HFF-Myc (cell line): ENCODE measurements around the gene KIAA1671.
"Not testable (repeated sequence)": the region's sequence is repeated elsewhere in the genome, so short reads cannot be mapped to it uniquely, and the experiment has no call there.

Source experiments
- DNase-seq: peaks from one replicate; pipeline ENCODE4 v3.0.0-alpha.2; 2011; ENCODE audit warnings: low read depth; ENCODE audit errors: extremely low read depth
- H3K4me3 ChIP-seq: replicated peaks from 2 replicates; pipeline ENCODE4 v1.5.1; 2011; ENCODE audit warnings: low read depth, mild to moderate bottlenecking, control low read depth, low read length
- CTCF ChIP-seq: IDR thresholded peaks from 2 replicates; pipeline ENCODE4 v1.5.1; 2012; ENCODE audit warnings: mild to moderate bottlenecking, low read depth, low read length, control low read depth; ENCODE audit errors: missing control alignments

The KIAA1671 gene

GRCh38 chr22:25213221-25213620 lies 260.7 kb downstream of the KIAA1671 start:
- no peak overlapping the region for H3K4me3 ChIP-seq
- no peak for TF ChIP-seq CTCF
- DNase-seq, result no peak

- DNase-seq, result no peak
- no peak for TF ChIP-seq CTCF
- no peak overlapping the region for H3K4me3 ChIP-seq
Observed at GRCh38 chr22:25216230-25216629, 263.7 kb downstream of the KIAA1671 start.

GRCh38 chr22:25219211-25219689 lies 266.7 kb downstream of the KIAA1671 start, which contains the start of gene CRYBB2:
CRYBB2 (plus strand) TSS chr22:25219639; CDS start chr22:25221430, 1,791 bp downstream.
- H3K4me3 ChIP-seq, result no peak within 1 kb of the TSS
- no peak for TF ChIP-seq CTCF
- DNase-seq, result no peak

- TF ChIP-seq CTCF, result no peak
- no peak overlapping the region for H3K4me3 ChIP-seq
- DNase-seq, result no peak
Observed at GRCh38 chr22:25219948-25220442, 267.5 kb downstream of the KIAA1671 start.

- DNase-seq, result no peak
- TF ChIP-seq CTCF, result no peak
Observed at GRCh38 chr22:25221790-25222189, 269.3 kb downstream of the KIAA1671 start.

GRCh38 chr22:25223269-25223850 lies 270.8 kb downstream of the KIAA1671 start:
- no peak overlapping the region for H3K4me3 ChIP-seq
- DNase-seq, result no peak
- TF ChIP-seq CTCF, result no peak

More at GRCh38 chr22:25221790-25222189, 269.3 kb downstream of the KIAA1671 start:
- no peak overlapping the region for H3K4me3 ChIP-seq

- no peak overlapping the region for H3K4me3 ChIP-seq
- no peak for TF ChIP-seq CTCF
- DNase-seq, result no peak
Observed at GRCh38 chr22:25228822-25229221, 276.3 kb downstream of the KIAA1671 start.

- H3K4me3 ChIP-seq, DNase-seq: not testable (repeated sequence)
Observed at GRCh38 chr22:25230760-25231159, 278.2 kb downstream of the KIAA1671 start.
